Suprapubic skin (tissue), 4 donors: Measurements from ENCODE around the gene NIPBL. TPM values are rescaled to one million over a fixed set of nuclear protein-coding genes. Genes with fewer than 3 reads are reported as not detected.

Source experiments
- DNase-seq, 2 donors: peaks; one replicate each; pipeline ENCODE4 v3.0.0-alpha.2; 2019; ENCODE audit warnings: low spot score in 2 of 2
- H3K27ac ChIP-seq: fragments of 200-600 bp; sonication (generic); one replicate; pipeline ENCODE4 v1.5.1; 2019
- H3K27me3 ChIP-seq: fragments of 200-600 bp; sonication (generic); one replicate; pipeline ENCODE4 v1.5.1; 2019
- H3K36me3 ChIP-seq: fragments of 200-600 bp; sonication (generic); one replicate; pipeline ENCODE4 v1.5.1; 2019
- H3K4me1 ChIP-seq: fragments of 200-600 bp; sonication (generic); one replicate; pipeline ENCODE4 v1.5.1; 2019
- H3K4me3 ChIP-seq: fragments of 200-600 bp; sonication (generic); one replicate; pipeline ENCODE4 v1.5.1; 2019; ENCODE audit warnings: mild to moderate bottlenecking
- H3K9me3 ChIP-seq: fragments of 200-600 bp; sonication (generic); one replicate; pipeline ENCODE4 v1.5.1; 2019
- EP300 ChIP-seq: sonication (generic); formaldehyde crosslinking; IDR thresholded peaks from one replicate; pipeline ENCODE4 v1.6.1; 2017; ENCODE audit warnings: antibody characterized with exemption
- POLR2A ChIP-seq, 2 donors: fragments of 450-650 bp; IDR thresholded peaks; one replicate each; pipeline ENCODE4 v1.6.1; 2017; ENCODE audit warnings: antibody characterized with exemption in 2 of 2, mild to moderate bottlenecking in 2 of 2, moderate library complexity in 2 of 2
- POLR2AphosphoS5 ChIP-seq, 3 donors: sonication (generic); formaldehyde crosslinking; IDR thresholded peaks; one replicate each; pipeline ENCODE4 v1.6.1; 2017; ENCODE audit warnings: antibody characterized with exemption in 3 of 3
- whole genome bisulfite sequencing: methylation state at CpG from one replicate; pipeline ENCODE4 v1.1.5; 2018; 5-methylcytosine and 5-hydroxymethylcytosine counted together
- total RNA-seq, 4 donors: library from RNA; depleted of rRNA; stranded (reverse); fragments of >200 nt; gene quantifications; one replicate each; pipeline ENCODE4 v1.1.0, GENCODE V29; 2016
- TF ChIP-seq, protein P1 (sequence below), 2 donors: fragments of 200-600 bp in 1 of 2; fragments of 450-650 bp in 1 of 2; sonication (generic) in 1 of 2; IDR thresholded peaks; one replicate each; pipeline ENCODE4 v1.5.1; 2016 to 2019; ENCODE audit warnings: antibody characterized with exemption in 2 of 2, mild to moderate bottlenecking in 1 of 2, moderate library complexity in 1 of 2

The NIPBL gene
- total RNA-seq, 4 donors from 2014 or later: 40.3 to 123 (median 60.4) TPM

DNA sequence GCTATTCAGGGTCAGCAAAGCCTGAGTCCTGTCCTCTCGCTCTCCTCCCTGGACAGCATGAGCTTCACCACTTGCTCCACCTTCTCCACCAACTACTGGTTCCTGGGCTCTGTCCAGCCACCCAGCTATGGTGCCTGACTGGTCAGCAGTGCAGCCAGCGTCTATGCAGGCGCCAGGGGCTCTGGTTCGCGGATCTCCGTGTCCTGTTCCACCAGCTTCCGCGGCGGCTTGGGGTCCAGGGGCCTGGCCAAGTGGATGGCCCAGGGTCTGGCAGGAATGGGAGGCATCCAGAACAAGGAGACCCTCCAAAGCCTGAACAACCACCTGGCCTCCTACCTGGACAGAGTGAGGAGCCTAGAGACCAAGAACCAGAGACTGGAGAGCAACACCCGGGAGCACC, 8.6 kb downstream of the NIPBL start:
- TF ChIP-seq EP300 (no peak), POLR2A (IDR thresholded peaks at IDR 0.05) (no peak)
- Histone ChIP-seq H3K36me3 (peaks cover 3% of the 10 kb centered on the region), H3K4me1 (peaks cover 48% of the 10 kb centered on the region), H3K27ac (no peak overlapping the region), H3K9me3 (no peaks in the 10 kb centered on the region), H3K27me3 (no peaks in the 10 kb centered on the region), H3K4me3 (no peak overlapping the region)
- 96% methylated on average over 10 of the region's 10 CpGs for WGBS
- DNase-seq: no peak

DNA sequence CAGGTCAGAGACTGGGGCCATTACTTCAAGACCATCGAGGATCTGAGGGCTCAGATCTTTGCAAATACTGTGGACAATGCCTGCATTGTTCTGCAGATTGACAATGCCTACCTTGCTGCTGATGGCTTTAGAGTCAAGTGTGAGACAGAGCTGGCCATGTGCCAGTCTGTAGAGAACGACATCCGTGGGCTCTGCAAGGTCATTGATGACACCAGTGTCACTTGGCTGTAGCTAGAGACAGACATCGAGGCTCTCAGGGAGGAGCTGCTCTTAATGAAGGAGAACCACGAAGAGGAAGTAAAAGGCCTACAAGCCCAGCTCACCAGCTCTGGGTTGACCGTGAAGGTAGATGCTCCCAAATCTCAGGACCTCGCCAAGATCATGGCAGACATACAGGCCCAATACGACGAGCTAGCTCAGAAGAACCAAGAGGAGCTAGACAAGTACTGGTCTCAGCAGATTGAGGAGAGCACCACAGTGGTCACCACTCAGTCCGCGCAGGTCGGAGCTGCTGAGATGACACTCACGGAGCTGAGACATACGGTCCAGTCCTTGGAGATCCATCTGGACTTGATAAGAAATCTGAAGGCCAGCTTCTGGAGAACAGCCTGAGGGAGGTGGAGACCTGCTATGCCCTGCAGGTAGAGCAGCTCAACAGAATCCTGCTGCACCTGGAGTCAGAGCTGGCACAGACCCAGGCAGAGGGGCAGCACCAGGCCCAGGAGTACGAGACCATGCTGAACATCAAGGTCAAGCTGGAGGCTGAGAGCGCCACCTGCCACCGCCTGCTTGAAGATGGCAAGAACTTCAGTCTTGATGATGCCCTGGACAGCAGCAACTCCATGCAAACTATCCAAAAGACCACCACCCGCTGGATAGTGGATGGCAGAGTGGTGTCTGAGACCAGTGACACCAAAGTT, 9.3 kb downstream of the NIPBL start:
- no peak for DNase-seq
- 92% methylated on average over 18 of the region's 18 CpGs for WGBS
- Histone ChIP-seq H3K4me3 (no peak overlapping the region), H3K4me1 (peaks cover 42% of the 10 kb centered on the region), H3K27me3 (no peaks in the 10 kb centered on the region), H3K9me3 (no peaks in the 10 kb centered on the region), H3K27ac (no peak overlapping the region), H3K36me3 (peaks cover 3% of the 10 kb centered on the region)
- TF ChIP-seq POLR2AphosphoS5 (IDR thresholded peaks at IDR 0.05): no peak
- TF ChIP-seq POLR2A (IDR thresholded peaks at IDR 0.05): no peak
- no peak for TF ChIP-seq EP300
- TF ChIP-seq, protein P1, sequence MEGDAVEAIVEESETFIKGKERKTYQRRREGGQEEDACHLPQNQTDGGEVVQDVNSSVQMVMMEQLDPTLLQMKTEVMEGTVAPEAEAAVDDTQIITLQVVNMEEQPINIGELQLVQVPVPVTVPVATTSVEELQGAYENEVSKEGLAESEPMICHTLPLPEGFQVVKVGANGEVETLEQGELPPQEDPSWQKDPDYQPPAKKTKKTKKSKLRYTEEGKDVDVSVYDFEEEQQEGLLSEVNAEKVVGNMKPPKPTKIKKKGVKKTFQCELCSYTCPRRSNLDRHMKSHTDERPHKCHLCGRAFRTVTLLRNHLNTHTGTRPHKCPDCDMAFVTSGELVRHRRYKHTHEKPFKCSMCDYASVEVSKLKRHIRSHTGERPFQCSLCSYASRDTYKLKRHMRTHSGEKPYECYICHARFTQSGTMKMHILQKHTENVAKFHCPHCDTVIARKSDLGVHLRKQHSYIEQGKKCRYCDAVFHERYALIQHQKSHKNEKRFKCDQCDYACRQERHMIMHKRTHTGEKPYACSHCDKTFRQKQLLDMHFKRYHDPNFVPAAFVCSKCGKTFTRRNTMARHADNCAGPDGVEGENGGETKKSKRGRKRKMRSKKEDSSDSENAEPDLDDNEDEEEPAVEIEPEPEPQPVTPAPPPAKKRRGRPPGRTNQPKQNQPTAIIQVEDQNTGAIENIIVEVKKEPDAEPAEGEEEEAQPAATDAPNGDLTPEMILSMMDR (IDR thresholded peaks at IDR 0.05): no peak

DNA sequence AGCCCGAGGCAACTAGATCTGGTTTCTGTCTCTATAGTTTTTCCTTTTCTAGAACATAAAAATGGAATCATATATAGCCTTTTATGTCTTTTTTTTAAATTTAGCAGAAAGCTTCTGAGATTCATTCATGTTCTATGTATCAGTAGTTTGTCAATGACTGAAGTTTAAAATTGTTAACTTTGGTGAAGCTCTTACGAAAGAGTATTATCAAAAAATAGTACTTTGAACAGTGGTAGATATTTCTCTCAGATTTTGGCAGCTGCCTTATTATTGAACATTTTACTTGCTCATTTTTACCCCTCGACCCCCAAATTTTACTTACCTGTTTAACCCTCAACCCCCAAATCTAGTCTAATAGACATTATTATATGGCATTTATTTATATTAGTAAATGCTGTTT, 10.2 kb downstream of the NIPBL start:
- H3K27me3 ChIP-seq: no peaks in the 10 kb centered on the region
- H3K9me3 ChIP-seq: no peaks in the 10 kb centered on the region
- H3K27ac ChIP-seq: no peak overlapping the region
- 86% methylated on average over 3 of the region's 3 CpGs for WGBS
- peaks cover 3% of the 10 kb centered on the region for H3K36me3 ChIP-seq
- no peak for DNase-seq
- no peak overlapping the region for H3K4me3 ChIP-seq
- TF ChIP-seq, protein P1 (IDR thresholded peaks at IDR 0.05): no peak
- TF ChIP-seq EP300 (no peak), POLR2A (IDR thresholded peaks at IDR 0.05) (no peak), POLR2AphosphoS5 (IDR thresholded peaks at IDR 0.05) (no peak)
- peaks cover 36% of the 10 kb centered on the region for H3K4me1 ChIP-seq

DNA sequence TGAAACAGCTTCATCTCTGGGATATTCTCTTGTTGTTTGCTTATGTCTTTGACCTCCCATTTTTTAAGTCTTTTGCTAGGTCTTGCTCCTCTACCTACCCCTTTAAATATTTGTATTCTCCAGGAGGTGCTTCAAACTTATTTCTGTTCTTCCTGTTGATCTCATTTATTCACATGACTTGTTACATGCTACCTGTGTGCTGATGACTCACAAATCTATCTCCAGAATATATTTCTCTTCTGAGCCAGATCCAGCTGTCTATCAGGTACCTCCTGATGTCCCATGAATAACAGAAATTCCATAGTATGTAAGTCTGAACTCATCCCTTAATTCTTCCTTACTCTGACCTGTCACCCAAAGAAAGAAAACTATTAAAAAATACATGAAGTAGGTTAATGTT, 11.0 kb downstream of the NIPBL start:
- no peak for TF ChIP-seq POLR2A (IDR thresholded peaks at IDR 0.05)
- no peak for TF ChIP-seq POLR2AphosphoS5 (IDR thresholded peaks at IDR 0.05)
- no peak for TF ChIP-seq EP300
- TF ChIP-seq, protein P1 (IDR thresholded peaks at IDR 0.05): no peak
- Histone ChIP-seq H3K4me3 (no peak overlapping the region), H3K27ac (no peak overlapping the region), H3K9me3 (no peaks in the 10 kb centered on the region), H3K36me3 (peaks cover 3% of the 10 kb centered on the region), H3K27me3 (no peaks in the 10 kb centered on the region), H3K4me1 (peaks cover 30% of the 10 kb centered on the region)
- DNase-seq: no peak

DNA sequence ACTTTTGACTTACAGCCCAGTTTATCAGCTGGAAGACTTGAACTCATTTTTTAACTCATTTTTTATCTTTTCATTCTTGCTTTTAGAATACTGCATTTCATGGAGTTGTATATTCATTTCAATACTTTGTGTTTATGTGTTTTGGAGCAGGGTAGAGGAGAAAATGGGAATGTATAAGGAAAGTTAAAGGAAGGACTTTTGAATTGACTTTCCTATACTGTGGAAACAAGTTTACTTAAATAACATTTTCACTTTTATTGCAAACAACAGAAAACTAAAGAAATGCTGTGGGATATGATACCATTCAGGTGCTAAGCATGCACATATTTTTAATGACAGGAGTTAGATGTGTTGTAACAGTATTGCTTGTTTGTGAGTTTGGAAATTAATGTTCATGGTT, 11.7 kb downstream of the NIPBL start:
- H3K27me3 ChIP-seq: no peaks in the 10 kb centered on the region
- H3K4me3 ChIP-seq: no peak overlapping the region
- peaks cover 25% of the 10 kb centered on the region for H3K4me1 ChIP-seq
- no peaks in the 10 kb centered on the region for H3K9me3 ChIP-seq
- DNase-seq: no peak
- no peak overlapping the region for H3K27ac ChIP-seq
- peaks cover 3% of the 10 kb centered on the region for H3K36me3 ChIP-seq
- TF ChIP-seq POLR2AphosphoS5 (IDR thresholded peaks at IDR 0.05): no peak
- no peak for TF ChIP-seq POLR2A (IDR thresholded peaks at IDR 0.05)
- TF ChIP-seq, protein P1 (IDR thresholded peaks at IDR 0.05): no peak
- TF ChIP-seq EP300: no peak
